Measurements from ENCODE around the gene FRYL. TPM values are rescaled to one million over a fixed set of nuclear protein-coding genes. Genes with fewer than 3 reads are reported as not detected.
"Not testable (repeated sequence)": the region's sequence is repeated elsewhere in the genome, so short reads cannot be mapped to it uniquely, and the experiment has no call there.

Gene FRYL
- polyA plus RNA-seq, 5 donors, result 27.5 to 58.8 (median 49.7) TPM

DNA sequence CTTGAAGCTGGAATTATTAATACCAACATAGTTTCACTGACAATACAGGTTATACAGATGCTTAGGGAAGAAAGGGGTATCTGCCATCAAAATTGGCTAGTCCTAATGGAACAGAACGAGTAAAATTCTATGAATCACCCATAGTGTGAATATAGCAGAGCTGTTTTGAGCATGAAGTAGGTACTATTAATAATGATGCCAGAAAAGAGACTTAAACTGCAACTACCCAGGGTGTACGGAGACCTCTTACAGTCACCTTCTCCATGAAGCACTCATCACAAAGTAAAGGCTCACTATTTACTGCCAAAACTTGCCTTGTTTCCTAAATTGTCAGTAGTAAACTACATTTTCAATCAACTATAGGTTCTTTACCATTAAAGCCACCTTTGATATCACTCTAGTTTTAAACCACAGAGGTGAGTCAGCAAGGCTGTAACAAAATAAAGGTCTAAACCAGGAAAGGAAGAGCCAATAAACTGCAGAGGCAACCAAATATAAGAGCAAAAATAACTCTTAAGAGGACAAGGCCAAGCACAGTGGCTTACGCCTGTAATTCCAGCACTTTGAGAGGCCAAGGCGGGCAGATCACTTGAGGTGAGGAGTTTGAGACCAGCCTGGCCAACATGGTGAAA lies 114.4 kb downstream of the FRYL start:
- DNase-seq, result no peak

DNA sequence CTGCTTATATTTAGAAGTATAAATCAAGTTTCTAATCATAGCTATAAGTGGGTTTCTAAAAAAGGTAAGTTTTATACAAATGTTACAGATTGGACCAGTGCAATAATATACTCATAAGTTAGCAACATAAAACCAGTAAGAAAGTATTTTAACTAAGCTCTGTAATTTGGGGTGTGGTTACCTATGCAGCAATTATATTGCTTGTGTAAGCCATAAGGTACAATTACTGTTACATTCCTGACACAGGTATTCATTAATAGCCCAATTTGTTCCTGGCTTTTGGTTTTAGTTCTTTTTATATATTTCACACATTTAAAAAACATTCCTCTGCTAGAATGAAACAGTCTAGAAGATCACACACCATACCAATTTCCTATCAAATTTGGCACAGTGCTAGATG lies 115.1 kb downstream of the FRYL start:
- DNase-seq, result no peak

DNA sequence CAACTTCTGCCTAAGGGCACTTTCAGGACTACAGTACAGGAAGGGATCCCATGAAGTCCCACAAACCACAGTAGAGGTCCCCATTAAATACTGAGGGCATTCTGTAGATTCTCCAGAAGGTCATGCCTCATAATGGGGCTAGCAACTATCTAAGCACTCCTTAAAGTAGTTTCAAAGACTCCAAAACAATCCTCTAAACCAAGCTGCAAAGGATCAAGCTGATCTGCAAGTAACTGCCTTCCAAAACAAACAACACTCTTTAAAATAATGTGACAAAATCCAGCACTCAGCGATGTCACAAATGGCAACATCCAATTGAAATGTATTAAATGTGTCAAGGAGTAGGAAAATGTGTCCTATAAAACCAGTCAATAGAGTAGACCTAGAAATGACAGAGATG lies 118.7 kb downstream of the FRYL start:
- no peak for DNase-seq

DNA sequence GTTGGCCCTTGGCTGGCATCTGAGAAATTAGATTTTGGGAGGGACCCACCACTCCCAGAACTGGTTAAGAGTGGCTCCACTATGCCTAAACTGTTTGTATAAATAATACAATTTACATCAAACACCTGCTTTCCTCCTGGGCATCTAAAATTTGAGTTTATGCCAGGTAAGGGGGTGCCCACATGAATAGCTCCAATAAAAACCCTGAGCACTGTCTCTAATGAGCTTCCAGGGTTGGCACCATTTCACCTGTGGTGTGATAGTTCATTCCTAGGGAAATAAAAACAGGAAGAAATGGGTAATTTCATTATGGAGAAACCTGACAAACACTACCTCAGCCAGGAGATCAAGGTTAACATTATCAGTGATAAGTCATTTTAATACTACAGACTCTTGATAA lies 119.7 kb downstream of the FRYL start:
- DNase-seq, result no peak

DNA sequence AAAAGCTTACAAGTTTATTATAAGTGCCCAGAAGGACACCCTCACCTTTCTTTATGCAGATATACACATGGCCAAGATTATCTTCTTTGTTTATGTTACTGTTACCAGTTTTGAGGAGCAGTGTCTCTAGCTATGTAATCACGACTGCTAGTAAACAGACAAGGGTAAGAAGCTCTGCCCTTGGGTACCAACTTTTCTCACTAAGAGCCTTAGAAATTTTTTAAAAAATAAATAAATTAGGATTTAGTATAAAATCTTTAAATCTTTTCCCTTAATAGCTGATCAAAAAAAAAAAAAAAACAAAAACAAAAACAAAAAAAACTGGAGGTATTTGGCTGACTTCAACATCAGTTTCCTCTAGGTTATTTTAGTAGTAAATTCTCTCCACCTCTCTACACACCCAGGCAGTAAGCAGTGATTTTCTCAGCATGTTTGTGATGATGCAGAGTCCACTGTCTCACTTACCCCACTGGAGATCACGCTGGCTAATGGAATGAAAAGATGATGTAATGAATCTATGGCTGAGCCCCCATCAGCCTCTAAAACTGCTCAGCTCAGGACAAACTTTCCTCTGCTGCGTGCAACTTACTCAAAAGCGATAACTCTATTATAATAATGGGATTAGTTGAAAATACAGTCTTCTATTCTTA lies 125.9 kb downstream of the FRYL start:
- no peak for DNase-seq

DNA sequence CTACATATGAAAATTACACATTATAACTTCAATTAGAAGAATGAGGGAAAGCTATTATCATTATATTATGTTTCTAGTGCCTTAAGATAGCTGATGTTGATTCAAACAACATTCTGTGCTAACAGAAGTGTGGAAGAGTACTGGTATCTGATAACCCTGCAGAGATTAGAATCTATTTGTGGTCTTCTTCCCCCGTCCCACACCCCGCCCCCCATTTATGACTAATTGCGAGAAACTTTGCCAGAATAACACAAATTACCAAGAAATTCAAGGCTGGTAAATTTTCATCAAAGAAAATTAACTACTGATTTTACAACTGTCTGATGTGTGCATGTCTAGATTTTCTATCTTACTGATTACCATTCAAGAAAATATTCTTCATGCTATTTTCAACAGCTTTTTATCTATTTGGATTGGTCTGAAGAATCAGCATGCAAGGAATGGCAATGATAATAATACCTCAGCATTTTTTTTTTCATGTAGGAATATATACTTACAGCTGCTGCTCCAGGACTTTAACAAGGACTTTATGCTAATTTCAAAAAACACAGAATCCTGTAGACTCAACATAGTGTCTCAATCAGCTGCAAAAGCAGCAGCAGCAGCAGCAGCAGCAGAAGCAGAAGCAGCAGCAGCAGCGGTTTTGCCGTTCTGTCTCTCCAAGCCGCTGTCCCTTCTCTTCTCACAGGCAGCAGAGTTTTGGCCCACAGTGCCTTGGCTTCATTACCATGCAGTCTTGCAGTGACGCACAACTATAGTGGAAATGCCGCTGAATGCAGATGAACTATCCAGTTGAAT lies 126.7 kb downstream of the FRYL start:
- DNase-seq, result peak; percentile 66 to 75

DNA sequence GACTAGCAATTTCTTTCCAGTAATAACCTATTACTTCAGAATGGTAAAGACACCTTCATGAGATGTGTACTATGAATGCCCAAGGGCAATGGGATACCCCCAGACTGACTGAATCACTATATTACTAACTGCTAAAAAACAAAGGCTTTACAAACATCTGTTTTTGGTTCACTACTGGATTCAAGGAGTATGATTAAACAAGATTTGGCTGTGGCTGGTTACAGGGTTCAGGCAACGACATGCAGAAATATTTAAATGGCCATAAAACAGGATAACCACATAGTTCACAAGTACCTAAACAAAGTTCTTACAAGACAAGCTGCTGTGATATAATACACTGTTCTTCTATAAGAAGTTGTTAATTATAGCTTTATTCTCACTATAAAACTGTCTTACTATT lies 128.2 kb downstream of the FRYL start:
- no peak for DNase-seq

DNA sequence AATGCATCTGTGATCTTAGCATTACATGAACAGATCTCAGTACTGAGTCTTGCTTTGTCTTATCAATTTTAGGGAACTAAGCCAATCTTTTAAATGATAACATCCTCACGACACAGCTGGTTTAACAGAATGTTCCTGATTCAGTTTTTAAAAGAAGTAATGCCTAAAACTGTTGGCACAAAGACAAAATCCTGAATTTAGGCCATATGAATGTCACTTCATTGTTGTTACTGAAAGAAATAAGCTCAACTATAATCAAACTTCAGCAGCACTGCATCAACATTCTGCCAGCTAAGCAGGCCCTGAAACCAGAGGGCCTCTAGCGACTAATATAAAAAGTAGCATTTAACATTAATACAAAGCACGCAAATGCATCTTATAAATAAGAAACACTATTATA lies 130.6 kb downstream of the FRYL start:
- DNase-seq, result peak; percentile 31 to 43

DNA sequence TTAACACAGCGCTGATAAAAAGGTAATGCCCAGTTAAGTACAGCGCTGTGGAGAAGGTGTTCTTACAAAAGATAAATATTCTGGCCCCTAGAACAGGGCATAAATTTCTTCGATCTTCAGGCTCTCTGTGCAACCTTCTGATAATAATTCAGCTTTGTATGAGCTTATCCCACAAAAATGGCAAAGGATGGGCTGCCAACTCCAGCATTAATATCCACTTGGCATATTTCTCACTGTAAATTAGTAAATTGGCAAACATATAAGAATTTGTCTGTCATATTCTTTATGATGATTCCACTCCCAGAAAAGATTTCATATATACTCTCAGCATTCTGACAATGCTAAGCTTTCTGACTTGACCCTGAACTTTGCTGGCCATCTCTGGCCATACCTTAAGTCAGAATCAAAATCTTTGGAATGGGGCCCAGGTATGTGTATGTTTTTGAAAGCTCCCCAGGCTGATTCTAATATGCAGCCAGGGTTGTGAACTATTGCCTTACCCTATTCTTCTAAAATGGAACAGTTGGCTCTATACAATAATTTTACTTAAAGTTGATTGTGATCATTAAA lies 134.8 kb downstream of the FRYL start:
- DNase-seq, result no peak

DNA sequence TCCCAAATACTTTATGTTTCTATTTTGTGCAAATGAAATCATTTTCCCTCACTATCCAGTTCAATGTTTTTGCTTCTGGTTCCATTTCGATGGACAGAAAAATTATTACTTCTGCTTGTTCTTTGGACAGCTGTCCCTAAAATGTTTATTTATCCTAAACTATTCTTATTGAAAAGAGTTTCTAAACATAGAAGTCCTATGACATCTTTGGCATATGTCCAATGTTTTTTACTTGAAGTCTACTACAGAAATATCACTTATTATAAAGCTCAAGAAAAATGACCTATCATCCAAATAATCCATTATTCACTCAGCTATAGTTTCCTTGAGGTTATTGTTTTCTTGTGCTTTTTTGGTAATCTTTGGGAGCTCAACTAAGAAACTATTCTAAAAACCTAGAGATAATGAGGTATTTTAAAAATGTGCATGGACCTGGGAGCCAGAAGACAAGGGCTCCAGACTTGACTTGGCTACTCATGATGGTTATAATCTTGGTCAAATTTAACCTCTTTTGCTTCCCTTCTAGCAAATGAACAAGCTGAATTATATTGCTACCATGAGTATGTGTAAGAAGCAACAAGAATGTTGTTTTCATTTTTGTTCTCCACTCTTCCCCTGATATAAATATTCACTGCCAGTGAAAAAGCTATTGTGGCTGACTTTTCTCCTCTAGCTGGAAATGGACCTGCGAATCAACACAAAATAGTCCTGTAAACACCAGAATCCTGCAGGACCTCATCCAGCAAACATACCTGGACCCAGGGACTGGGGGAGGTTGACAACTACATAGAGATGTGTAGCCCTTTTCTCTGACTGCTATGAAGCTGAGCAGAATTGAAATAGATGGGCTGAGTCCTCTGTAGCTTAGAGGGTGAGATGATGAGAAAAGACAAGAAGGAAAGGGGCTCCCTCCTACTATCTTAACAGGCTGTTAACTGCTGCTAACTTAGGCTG lies 137.4 kb downstream of the FRYL start:
- no peak for DNase-seq

DNA sequence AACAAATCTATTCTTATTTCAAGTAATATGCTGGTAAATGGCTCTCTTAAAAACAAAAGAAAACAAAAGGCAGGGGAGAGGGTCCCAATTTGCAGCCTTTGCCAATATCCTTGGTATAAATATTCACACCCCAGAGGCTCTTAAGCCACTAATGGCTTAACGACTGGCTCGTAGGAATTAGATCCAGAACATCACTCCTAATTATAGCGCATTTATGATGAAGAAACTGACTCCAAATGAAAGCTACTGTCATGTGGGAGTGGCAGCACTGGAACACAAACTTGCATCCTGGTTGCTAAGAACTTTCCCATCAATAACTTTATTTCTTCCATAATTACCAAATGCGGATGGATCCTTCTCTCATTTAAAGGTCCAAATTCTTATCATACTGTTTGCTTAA lies 138.7 kb downstream of the FRYL start:
- no peak for DNase-seq

DNA sequence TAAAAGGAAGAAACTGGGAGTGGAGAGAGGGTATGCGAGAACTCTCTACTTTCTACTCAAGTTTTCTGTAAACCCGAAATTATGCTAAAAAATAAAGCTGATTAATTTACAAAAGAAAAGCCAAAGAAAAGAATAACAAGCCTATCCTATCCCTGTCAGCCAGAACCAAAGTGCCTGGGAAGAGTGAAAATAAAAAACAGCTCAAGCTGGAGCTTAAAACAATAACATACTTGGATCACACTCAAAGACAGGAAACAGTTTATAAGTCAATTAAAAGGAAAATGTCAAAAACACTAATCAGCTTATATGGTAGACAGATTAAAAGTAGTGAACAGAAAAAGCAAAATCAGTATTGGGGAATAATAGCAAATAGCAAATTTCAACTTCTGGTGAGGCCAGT lies 139.4 kb downstream of the FRYL start:
- DNase-seq, result no peak

DNA sequence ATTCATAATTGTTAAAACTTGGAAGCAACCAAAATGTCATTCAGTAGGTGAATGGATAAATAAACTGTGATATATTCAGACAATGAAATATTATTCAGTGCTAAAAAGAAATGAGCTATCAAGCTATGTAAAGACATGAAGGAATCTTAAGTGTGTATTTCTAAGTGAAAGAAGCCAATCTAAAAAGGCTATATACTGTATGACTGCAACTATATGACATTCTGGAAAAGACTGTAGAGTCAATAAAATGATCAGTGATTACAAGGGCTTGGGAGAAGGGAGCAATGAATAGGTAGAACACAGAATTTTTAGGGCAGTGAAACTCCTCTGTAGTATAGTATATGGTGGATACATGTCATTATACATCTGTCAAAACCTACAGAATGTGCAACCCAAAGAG lies 139.9 kb downstream of the FRYL start:
- DNase-seq, result no peak

DNA sequence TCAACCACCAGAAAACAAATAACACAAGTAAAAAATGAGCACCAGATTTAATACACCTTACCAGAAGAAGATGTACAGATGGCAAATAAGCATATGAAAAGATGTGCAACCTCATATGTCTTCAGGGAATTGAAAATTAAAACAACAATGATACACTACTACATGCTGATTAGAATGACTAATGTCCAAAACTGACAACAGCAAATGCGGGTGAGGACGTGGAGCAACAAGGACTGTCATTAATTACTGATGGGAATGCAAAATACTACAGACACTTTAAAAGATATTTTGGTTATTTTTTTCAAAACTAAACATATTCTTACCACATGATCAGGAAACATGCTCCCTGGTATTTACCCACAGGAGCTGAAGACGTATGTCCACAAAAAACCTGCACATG lies 140.3 kb downstream of the FRYL start:
- DNase-seq, result no peak

DNA sequence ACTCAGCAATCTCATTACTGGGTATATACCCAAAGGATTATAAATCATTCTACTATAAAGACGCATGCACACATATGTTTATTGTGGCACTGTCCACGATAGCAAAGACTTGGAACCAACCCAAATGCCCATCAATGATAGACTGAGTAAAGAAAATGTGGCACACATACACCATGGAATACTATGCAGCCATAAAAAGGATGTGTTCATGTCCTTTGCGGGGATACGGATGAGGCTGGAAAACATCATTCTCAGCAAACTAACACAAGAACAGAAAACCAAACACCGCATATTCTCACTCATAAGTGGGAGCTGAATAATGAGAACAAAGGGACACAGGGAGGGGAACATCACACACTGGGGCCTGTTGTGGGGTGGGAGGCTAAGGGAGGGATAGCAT lies 141.5 kb downstream of the FRYL start:
- DNase-seq, result not testable (repeated sequence)

DNA sequence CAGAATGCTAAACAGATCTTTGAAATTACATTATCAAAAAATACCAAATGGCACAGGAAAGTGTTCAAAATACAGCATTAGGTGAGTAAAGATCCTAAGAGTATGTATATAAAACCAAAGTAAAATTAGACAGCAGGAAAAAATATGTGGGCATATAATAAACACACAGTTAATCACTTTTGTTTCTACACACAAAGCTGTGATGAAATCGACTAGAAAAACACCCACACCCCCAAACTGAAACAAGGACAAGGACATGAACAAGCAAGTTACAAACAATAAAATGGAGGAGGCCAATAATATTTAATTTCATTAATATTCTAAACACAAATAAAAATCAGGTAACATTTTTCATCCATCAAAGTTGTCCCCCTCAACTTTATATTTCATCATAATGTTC lies 143.2 kb downstream of the FRYL start:
- DNase-seq, result no peak

DNA sequence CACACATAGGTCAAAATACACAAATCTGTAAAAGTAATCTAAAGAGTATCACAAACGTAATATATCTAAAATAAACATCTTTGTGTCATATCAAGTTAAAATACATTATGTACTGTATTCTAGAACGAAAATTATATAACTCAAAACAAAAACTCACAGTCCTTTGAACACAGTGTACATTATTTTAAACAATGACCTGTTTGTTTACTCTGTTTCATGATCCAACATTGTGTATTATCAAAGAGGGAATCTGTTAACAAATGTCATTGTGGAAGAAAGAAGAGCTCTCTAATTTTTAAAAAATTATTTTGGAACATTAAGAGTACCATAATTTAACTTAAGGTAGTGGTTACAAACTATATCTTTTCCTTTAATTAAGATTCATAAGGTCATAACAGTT lies 144.1 kb downstream of the FRYL start:
- DNase-seq, result no peak

DNA sequence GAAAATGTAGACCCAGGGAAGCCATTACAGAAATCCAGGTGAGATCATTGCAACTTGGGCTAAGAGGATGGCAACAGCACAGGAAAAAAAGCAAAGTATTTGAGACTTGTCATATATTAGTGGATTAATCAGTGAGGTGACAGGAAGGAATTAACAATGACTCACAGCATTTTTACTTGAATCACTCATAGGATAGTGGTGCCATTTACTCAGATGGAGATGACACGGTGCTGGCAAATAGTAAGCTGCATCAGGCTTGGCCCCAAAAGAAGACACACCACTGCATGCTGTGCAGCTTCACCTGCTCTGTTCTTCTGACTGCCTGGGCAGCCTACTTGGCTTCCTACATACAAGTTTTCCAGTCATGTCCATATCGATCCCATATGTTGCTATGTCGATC lies 144.8 kb downstream of the FRYL start:
- no peak for DNase-seq

DNA sequence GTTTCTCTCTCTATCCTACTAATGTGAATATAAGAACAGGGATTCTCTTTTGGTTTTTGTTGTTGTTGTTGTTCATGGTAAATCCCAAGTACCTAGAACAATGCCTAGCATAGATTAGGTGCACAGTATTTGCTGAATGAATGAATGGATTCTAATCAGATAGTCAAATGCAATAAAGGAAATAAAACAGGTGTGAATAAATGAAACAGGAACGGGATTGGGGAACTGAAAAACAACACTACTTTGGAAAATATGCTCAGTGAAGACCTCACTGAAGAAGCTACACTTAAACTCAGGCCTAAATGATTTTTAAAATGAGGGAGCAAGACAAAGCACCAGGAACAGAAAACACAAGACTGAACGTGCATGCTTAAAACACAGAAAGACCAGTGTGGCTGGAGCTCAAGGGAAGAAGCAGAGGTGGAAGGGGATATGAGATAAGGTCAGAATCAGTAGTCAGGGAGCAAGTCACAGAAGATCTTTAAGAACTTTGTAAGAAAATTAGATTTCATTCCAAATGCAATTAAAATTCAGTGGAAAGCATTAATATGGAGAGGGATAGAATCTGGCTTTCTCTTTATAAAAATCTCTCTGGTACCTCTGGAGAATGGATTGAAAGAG lies 145.3 kb downstream of the FRYL start:
- DNase-seq, result no peak

DNA sequence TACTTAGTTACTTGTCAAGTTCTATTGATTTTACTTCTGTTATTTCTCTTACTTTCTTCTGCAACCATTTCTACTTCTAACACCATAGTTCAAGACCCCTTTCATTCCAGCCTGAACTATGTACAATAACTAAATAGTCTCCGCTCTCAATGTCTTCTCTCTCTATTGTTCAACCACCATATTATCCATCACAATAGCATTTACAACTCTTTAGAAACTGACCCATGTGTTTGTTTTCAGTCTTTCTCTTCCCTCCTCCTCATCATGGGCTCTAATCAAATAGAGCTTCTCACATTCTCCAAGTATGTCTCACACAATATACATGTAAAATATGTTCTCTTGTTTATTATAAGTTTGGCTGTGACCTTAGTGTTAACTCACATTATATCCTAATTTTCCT lies 146.4 kb downstream of the FRYL start:
- DNase-seq, result no peak

DNA sequence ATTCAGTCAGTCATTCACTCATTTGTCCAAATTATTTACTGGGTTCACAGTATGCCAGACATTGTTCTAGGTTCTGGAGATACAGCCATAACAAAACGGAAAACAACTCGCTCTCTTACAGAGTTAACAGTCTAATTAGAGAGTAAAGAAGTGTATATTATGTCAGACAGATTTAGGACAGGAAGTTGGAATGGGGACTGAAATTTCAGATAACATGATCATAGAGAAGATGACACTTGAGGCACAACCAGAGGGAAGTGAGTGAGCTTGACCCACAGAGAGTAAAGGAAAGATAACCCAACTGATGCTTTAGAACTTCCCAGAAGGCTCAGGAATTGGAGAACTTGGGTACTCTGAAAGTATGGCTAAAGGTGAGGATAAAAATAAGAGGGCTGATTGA lies 150.6 kb downstream of the FRYL start:
- DNase-seq, result no peak

Measured in right lung (tissue), 5 donors.